B cell (primary cell): Measurements from ENCODE around the gene SUSD4. TPM values are rescaled to one million over a fixed set of nuclear protein-coding genes. Genes with fewer than 3 reads are reported as not detected.

ENCODE experiments used
- ATAC-seq: fragments of 200-7000 bp; cut with Tn5 transposase; one replicate; pipeline ENCODE4 v1.10.0; 2021; ENCODE audit warnings: low read depth, mild to moderate bottlenecking, moderate number of reproducible peaks, moderate library complexity
- CTCF ChIA-PET: fragments of 350-600 bp; sonication (Branson Sonifier 250); formaldehyde crosslinking; loops from one replicate; lab custom pipeline; 2021; ENCODE audit warnings: antibody characterized with exemption, inconsistent platforms; lab: Charles Lee
- POLR2A ChIA-PET: fragments of 350-600 bp; sonication (Branson Sonifier 250); formaldehyde crosslinking; loops from one replicate; lab custom pipeline; 2021; ENCODE audit warnings: antibody characterized with exemption; lab: Charles Lee
- DNase-seq: peaks from one replicate; pipeline ENCODE4 v3.0.0; 2013
- H2AFZ ChIP-seq: 2 replicates; pipeline ENCODE4 v1.6.1; 2012; ENCODE audit warnings: mild to moderate bottlenecking, low read depth, low read length; ENCODE audit not compliant: insufficient read depth, poor library complexity, severe bottlenecking
- H3K27ac ChIP-seq, 2 donors: 1 replicate in 1 of 2; 2 replicates in 1 of 2; pipeline ENCODE4 v1.5.1; 2012 to 2013; ENCODE audit warnings: low read length in 2 of 2, mild to moderate bottlenecking in 2 of 2, moderate library complexity in 1 of 2
- H3K27me3 ChIP-seq, 4 experiments: fragments of 200-600 bp in 1 of 4; sonication (generic) in 1 of 4; replicated peaks in 1 of 4; 1 replicate in 2 of 4; 2 replicates in 2 of 4; pipeline versions ENCODE4 v1.6.1 to v1.7.0; 2013 to 2016; ENCODE audit warnings: low read length in 3 of 4, mild to moderate bottlenecking in 2 of 4, mixed read lengths in 1 of 4, moderate library complexity in 1 of 4; ENCODE audit not compliant: insufficient read depth in 4 of 4, control insufficient read depth in 3 of 4; ENCODE audit errors: control extremely low read depth in 1 of 4
- H3K36me3 ChIP-seq, 2 experiments: replicated peaks in 1 of 2; 1 replicate in 1 of 2; 2 replicates in 1 of 2; pipeline versions ENCODE4 v1.6.1 to v1.7.1; 2013; ENCODE audit warnings: low read length in 1 of 2; ENCODE audit not compliant: insufficient read depth in 2 of 2, control insufficient read depth in 1 of 2; ENCODE audit errors: control extremely low read depth in 1 of 2, extremely low read depth in 1 of 2
- H3K4me1 ChIP-seq, 2 donors: fragments of 200-600 bp in 1 of 2; sonication (generic) in 1 of 2; 1 replicate in 1 of 2; 2 replicates in 1 of 2; pipeline versions ENCODE4 v1.5.1 to v1.6.1; 2013 to 2017; ENCODE audit warnings: low read length in 2 of 2; ENCODE audit not compliant: control insufficient read depth in 2 of 2, insufficient read depth in 2 of 2
- H3K4me2 ChIP-seq: replicated peaks from 2 replicates; pipeline ENCODE3; 2012; ENCODE audit warnings: mild to moderate bottlenecking, low read depth, low read length; ENCODE audit not compliant: poor library complexity, severe bottlenecking
- H3K4me3 ChIP-seq, 5 experiments: fragments of 200-600 bp in 1 of 5; sonication (generic) in 1 of 5; 1 replicate in 3 of 5; 2 replicates in 2 of 5; pipeline versions ENCODE4 v1.5.1 to v1.7.0; 2011 to 2016; ENCODE audit warnings: low read length in 4 of 5, mild to moderate bottlenecking in 4 of 5, low read depth in 2 of 5, control low read depth in 1 of 5, moderate library complexity in 1 of 5; ENCODE audit not compliant: insufficient read depth in 1 of 5; ENCODE audit errors: control extremely low read depth in 1 of 5, extremely low read depth in 1 of 5
- H3K79me2 ChIP-seq: fragments of 200-600 bp; sonication (generic); one replicate; pipeline ENCODE4 v1.6.0; 2016; ENCODE audit warnings: low read length; ENCODE audit not compliant: control insufficient read depth, insufficient read depth
- H3K9ac ChIP-seq: fragments of 200-600 bp; sonication (generic); 2 replicates; pipeline ENCODE4 v1.6.1; 2017; ENCODE audit warnings: mild to moderate bottlenecking, low read length, moderate library complexity
- H3K9me3 ChIP-seq, 3 donors: one replicate each; pipeline versions ENCODE4 v1.6.1 to v1.7.1; 2013; ENCODE audit warnings: low read length in 2 of 3; ENCODE audit not compliant: control insufficient read depth in 2 of 3, insufficient read depth in 1 of 3; ENCODE audit errors: control extremely low read depth in 1 of 3
- H4K20me1 ChIP-seq: 2 replicates; pipeline ENCODE4 v1.6.0; 2012; ENCODE audit warnings: mild to moderate bottlenecking, low read length; ENCODE audit not compliant: insufficient read depth, control insufficient read depth, poor library complexity, severe bottlenecking
- H3K27ac Mint-ChIP-seq: one replicate; pipeline ENCODE4 v1.8.0; 2021; ENCODE audit warnings: mixed read lengths
- H3K27me3 Mint-ChIP-seq: one replicate; pipeline ENCODE4 v1.8.0; 2021; ENCODE audit warnings: mixed read lengths
- H3K4me1 Mint-ChIP-seq: one replicate; pipeline ENCODE4 v1.8.0; 2021; ENCODE audit warnings: mixed read lengths
- H3K4me3 Mint-ChIP-seq: one replicate; pipeline ENCODE4 v1.8.0; 2021; ENCODE audit warnings: mixed read lengths
- H3K9me3 Mint-ChIP-seq: one replicate; pipeline ENCODE4 v1.8.0; 2022; ENCODE audit warnings: mixed read lengths; ENCODE audit not compliant: insufficient read depth
- CTCF ChIP-seq: fragments of 200-600 bp; IDR thresholded peaks from one replicate; pipeline ENCODE4 v1.8.0; 2022; ENCODE audit warnings: antibody characterized with exemption, mild to moderate bottlenecking
- EZH2 ChIP-seq: IDR thresholded peaks from 2 replicates; pipeline ENCODE4 v1.6.1; 2012; ENCODE audit warnings: borderline replicate concordance, low read depth, mild to moderate bottlenecking, moderate library complexity, low read length; ENCODE audit not compliant: insufficient read depth, poor library complexity, severe bottlenecking
- WGBS: methylation state at CpG from one replicate; pipeline ENCODE4 v1.1.5; 2013; ENCODE audit warnings: missing lambda C conversion rate; ENCODE audit not compliant: insufficient coverage; 5-methylcytosine and 5-hydroxymethylcytosine counted together
- intact Hi-C: fragments of 100-400 bp; cut with micrococcal nuclease; formaldehyde crosslinking; loops from one replicate; pipeline ENCODE4 v1.10.0; 2022
- polyA plus RNA-seq: library from polyadenylated mRNA; depleted of rRNA; stranded (reverse); fragments of >200 nt; gene quantifications from 2 replicates; pipeline ENCODE4 v1.2.3, GENCODE V29; 2012
- total RNA-seq, 2 donors: library from RNA; stranded (reverse); fragments of 120-200 nt in 1 of 2; gene quantifications; 1 replicate in 1 of 2; 2 replicates in 1 of 2; pipeline versions ENCODE4 v1.2.3 to v1.2.4, GENCODE V29; 2013 to 2022

The SUSD4 gene
- total and polyA plus RNA-seq, 2 donors (not counting 1 experiment from before 2014, with no cell fraction given), result 0.13 TPM; not detected in 1

GRCh38 chr1:223203034-223203408 lies 161.0 kb downstream of the SUSD4 start:
- no peak overlapping the region for H3K27ac ChIP-seq
- ATAC-seq (no peak), DNase-seq (no peak)
- H3K9ac ChIP-seq, result no peak overlapping the region
- H4K20me1 ChIP-seq, result no peaks in the 10 kb centered on the region
- no peaks in the 10 kb centered on the region for H3K4me1 ChIP-seq
- no peaks in the 10 kb centered on the region for H3K36me3 ChIP-seq
- Mint-ChIP-seq H3K27me3 (peaks cover 29% of the 10 kb centered on the region), H3K4me1 (no peaks in the 10 kb centered on the region), H3K9me3 (no peaks in the 10 kb centered on the region), H3K4me3 (no peak overlapping the region), H3K27ac (no peak overlapping the region)
- H3K4me2 ChIP-seq, result no peak overlapping the region
- intact Hi-C loops, result no loop called here
- H3K79me2 ChIP-seq, result no peaks in the 10 kb centered on the region
- ChIA-PET CTCF (interaction anchor here (0.6 kb wide), 1 partner anchor 597 kb away, joined by 3 read pairs; no protein-coding TSS in a partner anchor), POLR2A (no interaction called here)
- peaks cover 0 to 8% (median 0%) of the 10 kb centered on the region in 4 experiments for H3K27me3 ChIP-seq
- H3K4me3 ChIP-seq, result no peak overlapping the region
- H3K9me3 ChIP-seq, result peaks cover 0 to 3% (median 0%) of the 10 kb centered on the region in 3 donors
- no peak overlapping the region for H2AFZ ChIP-seq
- TF ChIP-seq CTCF (no peak), EZH2 (no peak)
- WGBS, result 98% methylated on average over 9 of the region's 9 CpGs

GRCh38 chr1:223202376-223203033 lies 161.5 kb downstream of the SUSD4 start:
- Histone ChIP-seq H3K27me3 (peaks cover 0 to 8% (median 0%) of the 10 kb centered on the region in 4 experiments), H3K9ac (no peak overlapping the region), H3K9me3 (peaks cover 0 to 3% (median 0%) of the 10 kb centered on the region in 3 donors), H3K4me2 (no peak overlapping the region), H4K20me1 (no peaks in the 10 kb centered on the region), H3K36me3 (no peaks in the 10 kb centered on the region), H2AFZ (no peak overlapping the region), H3K79me2 (no peaks in the 10 kb centered on the region), H3K27ac (no peak overlapping the region), H3K4me1 (no peaks in the 10 kb centered on the region), H3K4me3 (no peak overlapping the region)
- 90% methylated on average over 11 of the region's 13 CpGs for WGBS
- H3K27ac Mint-ChIP-seq, result no peak overlapping the region
- intact Hi-C loops, result no loop called here
- ATAC-seq (no peak), DNase-seq (no peak)
- ChIA-PET CTCF (no interaction called here), POLR2A (no interaction called here)
- no peaks in the 10 kb centered on the region for H3K9me3 Mint-ChIP-seq
- TF ChIP-seq EZH2 (no peak), CTCF (no peak)
- H3K4me1 Mint-ChIP-seq, result no peaks in the 10 kb centered on the region
- peaks cover 29% of the 10 kb centered on the region for H3K27me3 Mint-ChIP-seq
- no peak overlapping the region for H3K4me3 Mint-ChIP-seq
